ENCODE data around the gene UBE2D1.

GRCh38 chr10:58334817-58335305 is at the start of gene UBE2D1:
- peak; percentile 69 for TF ChIP-seq POLR2A (IDR thresholded peaks at IDR 0.05)
- TF ChIP-seq CTCF (IDR thresholded peaks at IDR 0.05), result peak in 2 of 3 donors; percentile 12 to 18
- peak; percentile 60 to 88 (median 82) for TF ChIP-seq POLR2AphosphoS5 (IDR thresholded peaks at IDR 0.05)

Data from breast epithelium (tissue), 3 donors.